SK-N-SH (cell line): ENCODE data around the gene PFKFB3. TPM values are rescaled to one million over a fixed set of nuclear protein-coding genes. Genes with fewer than 3 reads are reported as not detected.
"Not testable (repeated sequence)": the region's sequence is repeated elsewhere in the genome, so short reads cannot be mapped to it uniquely, and the experiment has no call there.

ENCODE experiments used
- CTCF ChIA-PET: fragments of 300-600, 350-600 bp; formaldehyde crosslinking; extraction: SDS; loops from one replicate; lab custom pipeline; 2021; lab: Yijun Ruan, JAX
- POLR2A ChIA-PET: fragments of 350-600 bp; sonication (Branson Sonifier 250); formaldehyde crosslinking; extraction: SDS; loops from one replicate; lab custom pipeline; 2020; ENCODE audit warnings: antibody characterized with exemption, inconsistent platforms; lab: Yijun Ruan, JAX
- DNase-seq: peaks from one replicate; pipeline ENCODE4 v3.0.0; 2012
- H2AFZ ChIP-seq: fragments of 200-600 bp; sonication (generic); 2 replicates; pipeline ENCODE4 v1.8.1; 2016; ENCODE audit warnings: antibody characterized with exemption, mild to moderate bottlenecking, low read depth
- H3F3A ChIP-seq: fragments of 200-600 bp; sonication (generic); replicated peaks from 2 replicates; pipeline ENCODE3; 2016; ENCODE audit warnings: antibody characterized with exemption, mild to moderate bottlenecking; ENCODE audit not compliant: insufficient read depth
- H3K27ac ChIP-seq, 2 experiments: fragments of 200-500 bp in 1 of 2; fragments of 200-600 bp in 1 of 2; sonication (Bioruptor generic) in 1 of 2; sonication (generic), shearing (Covaris generic) in 1 of 2; 2 replicates each; pipeline versions ENCODE4 v1.5.1 to v1.6.1; 2014 to 2016; ENCODE audit warnings: low read depth in 2 of 2, inconsistent platforms in 1 of 2, low read length in 1 of 2, mild to moderate bottlenecking in 1 of 2, mixed read lengths in 1 of 2
- H3K27me3 ChIP-seq: fragments of 200-600 bp; sonication (generic), shearing (Covaris generic); 2 replicates; pipeline ENCODE4 v1.6.1; 2016; ENCODE audit warnings: mixed run types; ENCODE audit not compliant: insufficient read depth
- H3K36me3 ChIP-seq, 2 experiments: fragments of 200-500 bp in 1 of 2; fragments of 200-600 bp in 1 of 2; sonication (Bioruptor generic) in 1 of 2; sonication (generic) in 1 of 2; replicated peaks in 1 of 2; 2 replicates each; pipeline versions ENCODE3 to v1.5.1; 2014 to 2016; ENCODE audit warnings: low read length in 1 of 2, mild to moderate bottlenecking in 1 of 2; ENCODE audit not compliant: insufficient read depth in 2 of 2, control insufficient read depth in 1 of 2
- H3K4me1 ChIP-seq, 2 experiments: fragments of 200-500 bp in 1 of 2; fragments of 200-600 bp in 1 of 2; sonication (Bioruptor generic) in 1 of 2; sonication (generic), shearing (Covaris generic) in 1 of 2; 2 replicates each; pipeline versions ENCODE4 v1.5.1 to v1.6.1; 2014 to 2016; ENCODE audit warnings: low read depth in 1 of 2, low read length in 1 of 2, mixed run types in 1 of 2; ENCODE audit not compliant: insufficient read depth in 2 of 2, control insufficient read depth in 1 of 2
- H3K4me2 ChIP-seq: fragments of 200-600 bp; sonication (generic), shearing (Covaris generic); 2 replicates; pipeline ENCODE4 v1.6.1; 2017; ENCODE audit warnings: mixed run types
- H3K4me3 ChIP-seq, 2 experiments: fragments of 200-500 bp in 1 of 2; fragments of 200-600 bp in 1 of 2; sonication (Bioruptor generic) in 1 of 2; sonication (generic), shearing (Covaris generic) in 1 of 2; 2 replicates each; pipeline versions ENCODE4 v1.5.1 to v1.8.1; 2014 to 2016; ENCODE audit warnings: low read depth in 2 of 2, inconsistent platforms in 1 of 2, low read length in 1 of 2, mild to moderate bottlenecking in 1 of 2, mixed read lengths in 1 of 2, moderate library complexity in 1 of 2
- H3K79me2 ChIP-seq: fragments of 200-600 bp; sonication (generic); 2 replicates; pipeline ENCODE4 v1.8.1; 2017; ENCODE audit warnings: mild to moderate bottlenecking; ENCODE audit not compliant: insufficient read depth
- H3K9ac ChIP-seq: fragments of 200-600 bp; sonication (generic); 2 replicates; pipeline ENCODE4 v1.6.1; 2017; ENCODE audit warnings: mixed run types
- H3K9me2 ChIP-seq: fragments of 200-600 bp; sonication (generic); 2 replicates; pipeline ENCODE4 v1.6.1; 2017; ENCODE audit warnings: mixed run types
- H3K9me3 ChIP-seq: fragments of 200-600 bp; sonication (generic); 2 replicates; pipeline ENCODE4 v1.6.1; 2017; ENCODE audit warnings: mixed run types, mild to moderate bottlenecking, moderate library complexity
- H4K20me1 ChIP-seq: fragments of 200-600 bp; sonication (generic); 2 replicates; pipeline ENCODE4 v1.6.1; 2017; ENCODE audit warnings: mild to moderate bottlenecking, mixed run types; ENCODE audit not compliant: insufficient read depth
- CHD2 ChIP-seq: fragments of 150-350 bp; IDR thresholded peaks from 2 replicates; pipeline ENCODE4 v1.6.1; 2018; ENCODE audit warnings: low read length; ENCODE audit not compliant: partially characterized antibody
- ELF1 ChIP-seq: IDR thresholded peaks from 2 replicates; pipeline ENCODE4 v1.4.0; 2012
- FOSL2 ChIP-seq: IDR thresholded peaks from 2 replicates; pipeline ENCODE4 v1.4.0; 2012; ENCODE audit warnings: low read depth, mild to moderate bottlenecking, moderate library complexity, borderline replicate concordance
- FOXJ3 ChIP-seq: sonication (generic); formaldehyde crosslinking; IDR thresholded peaks from 2 replicates; pipeline ENCODE4 v1.5.1; 2020; ENCODE audit warnings: mild to moderate bottlenecking, missing genetic modification reagents
- GATA2 ChIP-seq: sonication (generic); formaldehyde crosslinking; IDR thresholded peaks from 2 replicates; pipeline ENCODE4 v1.5.0; 2020; ENCODE audit warnings: mild to moderate bottlenecking, missing genetic modification reagents
- MAX ChIP-seq: IDR thresholded peaks from 2 replicates; pipeline ENCODE4 v1.4.0; 2012; ENCODE audit warnings: low read depth
- MEF2A ChIP-seq: IDR thresholded peaks from 2 replicates; pipeline ENCODE4 v1.4.0; 2012; ENCODE audit warnings: low read depth, borderline replicate concordance
- NFIC ChIP-seq: IDR thresholded peaks from 2 replicates; pipeline ENCODE4 v1.4.0; 2012; ENCODE audit warnings: borderline replicate concordance
- RAD21 ChIP-seq: IDR thresholded peaks from 2 replicates; pipeline ENCODE4 v1.6.1; 2012; ENCODE audit warnings: mild to moderate bottlenecking, low read length
- RCOR1 ChIP-seq: fragments of 150-350 bp; IDR thresholded peaks from 2 replicates; pipeline ENCODE4 v1.6.1; 2017; ENCODE audit warnings: antibody characterized with exemption, low read length
- RFX5 ChIP-seq: IDR thresholded peaks from 2 replicates; pipeline ENCODE4 v1.6.1; 2012; ENCODE audit warnings: mild to moderate bottlenecking, improper control_type of control experiment, low read length
- SIN3A ChIP-seq: IDR thresholded peaks from 2 replicates; pipeline ENCODE4 v1.6.1; 2012; ENCODE audit warnings: low read depth, mild to moderate bottlenecking, low read length, moderate library complexity, borderline replicate concordance
- TEAD4 ChIP-seq: IDR thresholded peaks from 2 replicates; pipeline ENCODE4 v1.4.0; 2012; ENCODE audit warnings: mild to moderate bottlenecking, borderline replicate concordance; ENCODE audit not compliant: insufficient read depth
- ZBTB33 ChIP-seq: IDR thresholded peaks from 2 replicates; pipeline ENCODE4 v1.4.0; 2012; ENCODE audit warnings: low read depth, borderline replicate concordance
- WGBS: methylation state at CpG from one replicate; pipeline ENCODE4 v1.1.6; 2017; ENCODE audit warnings: low lambda C conversion rate; 5-methylcytosine and 5-hydroxymethylcytosine counted together
- polyA plus RNA-seq, 3 experiments: library from polyadenylated mRNA; depleted of rRNA; stranded (reverse); fragments of >200 nt; gene quantifications; 2 replicates each; pipeline ENCODE4 v1.2.3, GENCODE V29; 2012

The PFKFB3 gene
- polyA plus RNA-seq, 1 of the 3 experiments (the other 2 are of a cell fraction): 59.7 TPM

- no peak for TF ChIP-seq ZBTB33
- TF ChIP-seq RCOR1: no peak
- TF ChIP-seq SIN3A: no peak
- no peak for TF ChIP-seq FOXJ3 (CRISPR knock-in tag)
- TF ChIP-seq RFX5: no peak
- no peak for TF ChIP-seq MAX
- no peak for TF ChIP-seq GATA2
- no peak for TF ChIP-seq TEAD4
- TF ChIP-seq FOSL2: no peak
- no peak for TF ChIP-seq NFIC
- no peak for TF ChIP-seq MEF2A
- TF ChIP-seq ELF1: no peak
- no peak for TF ChIP-seq RAD21
Measured at GRCh38 chr10:6186894-6187256, 15.9 kb upstream of the PFKFB3 start (continued).

- H3K4me1 ChIP-seq: no peaks in the 10 kb centered on the region
- no peak overlapping the region for H3K4me3 ChIP-seq
- POLR2A ChIA-PET: no interaction called here
- peaks cover 6% of the 10 kb centered on the region for H3F3A ChIP-seq
- H2AFZ ChIP-seq: no peak overlapping the region
- peaks cover 4% of the 10 kb centered on the region; the same call in 1 of the 2 replicates for H3K79me2 ChIP-seq
- no peaks in the 10 kb centered on the region for H4K20me1 ChIP-seq
- no peak overlapping the region for H3K9ac ChIP-seq
- H3K9me3 ChIP-seq: no peaks in the 10 kb centered on the region
- H3K36me3 ChIP-seq: no peaks in the 10 kb centered on the region
- no peak for DNase-seq
- CTCF ChIA-PET: interaction anchor here (1.0 kb wide), 1 partner anchor 214 kb away, joined by 3 read pairs; no protein-coding TSS in a partner anchor
- H3K4me2 ChIP-seq: no peak overlapping the region
- 95% methylated on average over 6 of the region's 6 CpGs for WGBS
- H3K27me3 ChIP-seq: no peaks in the 10 kb centered on the region
- no peak overlapping the region for H3K27ac ChIP-seq
- H3K9me2 ChIP-seq: no peaks in the 10 kb centered on the region
- TF ChIP-seq RFX5 (no peak), CHD2 (no peak)
Measured at GRCh38 chr10:6187278-6187677, 15.5 kb upstream of the PFKFB3 start.

- 94% methylated on average over 9 of the region's 9 CpGs for WGBS
- POLR2A ChIA-PET, H3K4me3 ChIP-seq, H3K9me3 ChIP-seq, H3F3A ChIP-seq, DNase-seq, H3K4me2 ChIP-seq, H3K4me1 ChIP-seq, H3K36me3 ChIP-seq, H3K27me3 ChIP-seq, H3K27ac ChIP-seq, H2AFZ ChIP-seq, H3K79me2 ChIP-seq, H3K9me2 ChIP-seq, H3K9ac ChIP-seq, H4K20me1 ChIP-seq: not testable (repeated sequence)
- CTCF ChIA-PET: interaction anchor here (0.9 to 1.5 kb wide), 2 partner anchors 12 to 211 kb away, joined by 3 to 9 read pairs; partner anchors contain the start of gene PFKFB3
Measured at GRCh38 chr10:6190033-6190432, 12.7 kb upstream of the PFKFB3 start.
